HCT116 (cell line): ENCODE measurements around the gene LHPP.

Experiments used
- EZH2 ChIP-seq: fragments of 200-600 bp; sonication (generic); IDR thresholded peaks from 2 replicates; pipeline ENCODE4 v1.6.1; 2017; ENCODE audit warnings: antibody characterized with exemption, mixed run types
- FOSL1 ChIP-seq: IDR thresholded peaks from 2 replicates; pipeline ENCODE4 v1.6.1; 2012; ENCODE audit warnings: low read depth
- JUND ChIP-seq: IDR thresholded peaks from 2 replicates; pipeline ENCODE4 v1.6.1; 2012
- POLR2A ChIP-seq: IDR thresholded peaks from 2 replicates; pipeline ENCODE4 v1.7.0; 2011; ENCODE audit warnings: borderline replicate concordance; ENCODE audit not compliant: insufficient read depth, insufficient read length; ENCODE audit errors: extremely low read depth
- POLR2AphosphoS5 ChIP-seq: IDR thresholded peaks from 2 replicates; pipeline ENCODE4 v1.6.1; 2011; ENCODE audit warnings: mild to moderate bottlenecking, low read depth, low read length, moderate library complexity
- YY1 ChIP-seq: IDR thresholded peaks from 2 replicates; pipeline ENCODE4 v1.6.1; 2011; ENCODE audit warnings: low read length, low read depth, moderate library complexity, mild to moderate bottlenecking; ENCODE audit not compliant: insufficient replicate concordance; ENCODE audit errors: extremely low read depth
- TF ChIP-seq, protein P1 (sequence below), 3 experiments: fragments of 200-600 bp in 1 of 3; sonication (generic) in 1 of 3; IDR thresholded peaks in 2 of 3; conservative IDR thresholded peaks in 1 of 3; 2 replicates each; pipeline ENCODE4 v1.5.1; 2012 to 2017; ENCODE audit warnings: low read depth in 2 of 3, low read length in 2 of 3, antibody characterized with exemption in 1 of 3, borderline replicate concordance in 1 of 3, control low read depth in 1 of 3, mild to moderate bottlenecking in 1 of 3, mixed read lengths in 1 of 3, mixed run types in 1 of 3, moderate library complexity in 1 of 3; ENCODE audit not compliant: insufficient read depth in 1 of 3
- TF ChIP-seq, protein P2 (sequence below): IDR thresholded peaks from 2 replicates; pipeline ENCODE4 v1.6.1; 2012; ENCODE audit warnings: low read depth
- TF ChIP-seq, protein P3 (sequence below): IDR thresholded peaks from 2 replicates; pipeline ENCODE4 v1.6.1; 2012

DNA sequence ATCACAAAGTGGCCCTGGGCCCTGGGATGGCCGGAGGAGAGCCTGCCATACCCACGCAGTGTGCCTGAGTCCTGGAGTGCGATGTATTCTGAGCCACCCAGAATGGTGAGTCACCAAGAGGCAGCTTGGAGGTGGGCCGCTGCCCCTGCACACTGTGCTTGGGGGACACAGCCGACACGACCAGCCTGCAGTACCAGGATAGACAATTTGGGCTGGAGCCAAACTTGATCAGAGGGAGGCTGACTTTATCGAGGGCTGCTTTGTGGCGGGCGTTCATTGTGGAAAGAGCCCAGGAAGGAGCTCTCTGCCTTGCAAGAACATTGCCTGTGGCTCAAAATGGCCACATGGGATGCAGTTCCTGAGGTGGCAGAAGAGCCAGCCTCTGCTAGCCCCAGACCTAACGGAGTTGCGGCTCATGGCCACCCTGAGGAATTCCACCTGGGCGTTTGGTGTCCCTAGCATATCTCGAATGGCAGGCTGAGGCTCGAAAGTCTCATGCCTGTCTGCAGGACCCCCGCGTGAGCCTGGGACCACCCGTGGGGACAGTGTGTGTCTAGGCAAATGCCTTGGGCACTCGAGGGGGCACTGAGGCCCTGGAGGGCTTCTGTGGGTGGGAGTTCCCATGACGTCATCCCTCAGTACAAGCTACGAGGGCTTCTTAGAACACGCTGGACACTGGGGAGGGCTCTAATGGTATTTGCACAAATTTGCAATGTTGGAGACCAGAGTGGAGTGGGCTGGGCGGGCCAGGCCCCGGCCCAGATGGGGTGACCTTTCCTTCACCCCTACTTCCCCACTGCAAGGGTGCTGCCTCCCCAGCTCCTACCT is 79.7 kb downstream of the LHPP start:
- TF ChIP-seq YY1 (no peak), POLR2A (no peak), EZH2 (no peak), FOSL1 (no peak), POLR2AphosphoS5 (no peak), JUND (no peak)
- TF ChIP-seq, protein P1, sequence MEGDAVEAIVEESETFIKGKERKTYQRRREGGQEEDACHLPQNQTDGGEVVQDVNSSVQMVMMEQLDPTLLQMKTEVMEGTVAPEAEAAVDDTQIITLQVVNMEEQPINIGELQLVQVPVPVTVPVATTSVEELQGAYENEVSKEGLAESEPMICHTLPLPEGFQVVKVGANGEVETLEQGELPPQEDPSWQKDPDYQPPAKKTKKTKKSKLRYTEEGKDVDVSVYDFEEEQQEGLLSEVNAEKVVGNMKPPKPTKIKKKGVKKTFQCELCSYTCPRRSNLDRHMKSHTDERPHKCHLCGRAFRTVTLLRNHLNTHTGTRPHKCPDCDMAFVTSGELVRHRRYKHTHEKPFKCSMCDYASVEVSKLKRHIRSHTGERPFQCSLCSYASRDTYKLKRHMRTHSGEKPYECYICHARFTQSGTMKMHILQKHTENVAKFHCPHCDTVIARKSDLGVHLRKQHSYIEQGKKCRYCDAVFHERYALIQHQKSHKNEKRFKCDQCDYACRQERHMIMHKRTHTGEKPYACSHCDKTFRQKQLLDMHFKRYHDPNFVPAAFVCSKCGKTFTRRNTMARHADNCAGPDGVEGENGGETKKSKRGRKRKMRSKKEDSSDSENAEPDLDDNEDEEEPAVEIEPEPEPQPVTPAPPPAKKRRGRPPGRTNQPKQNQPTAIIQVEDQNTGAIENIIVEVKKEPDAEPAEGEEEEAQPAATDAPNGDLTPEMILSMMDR (IDR thresholded peaks at IDR 0.05 in 2 of 3, conservative IDR thresholded peaks at IDR 0.05 in 1 of 3; ENCODE audit: borderline replicate concordance in 1 of 3, insufficient read depth in 1 of 3, low read depth in 2 of 3, low read length in 2 of 3): no peak
- TF ChIP-seq, protein P2, sequence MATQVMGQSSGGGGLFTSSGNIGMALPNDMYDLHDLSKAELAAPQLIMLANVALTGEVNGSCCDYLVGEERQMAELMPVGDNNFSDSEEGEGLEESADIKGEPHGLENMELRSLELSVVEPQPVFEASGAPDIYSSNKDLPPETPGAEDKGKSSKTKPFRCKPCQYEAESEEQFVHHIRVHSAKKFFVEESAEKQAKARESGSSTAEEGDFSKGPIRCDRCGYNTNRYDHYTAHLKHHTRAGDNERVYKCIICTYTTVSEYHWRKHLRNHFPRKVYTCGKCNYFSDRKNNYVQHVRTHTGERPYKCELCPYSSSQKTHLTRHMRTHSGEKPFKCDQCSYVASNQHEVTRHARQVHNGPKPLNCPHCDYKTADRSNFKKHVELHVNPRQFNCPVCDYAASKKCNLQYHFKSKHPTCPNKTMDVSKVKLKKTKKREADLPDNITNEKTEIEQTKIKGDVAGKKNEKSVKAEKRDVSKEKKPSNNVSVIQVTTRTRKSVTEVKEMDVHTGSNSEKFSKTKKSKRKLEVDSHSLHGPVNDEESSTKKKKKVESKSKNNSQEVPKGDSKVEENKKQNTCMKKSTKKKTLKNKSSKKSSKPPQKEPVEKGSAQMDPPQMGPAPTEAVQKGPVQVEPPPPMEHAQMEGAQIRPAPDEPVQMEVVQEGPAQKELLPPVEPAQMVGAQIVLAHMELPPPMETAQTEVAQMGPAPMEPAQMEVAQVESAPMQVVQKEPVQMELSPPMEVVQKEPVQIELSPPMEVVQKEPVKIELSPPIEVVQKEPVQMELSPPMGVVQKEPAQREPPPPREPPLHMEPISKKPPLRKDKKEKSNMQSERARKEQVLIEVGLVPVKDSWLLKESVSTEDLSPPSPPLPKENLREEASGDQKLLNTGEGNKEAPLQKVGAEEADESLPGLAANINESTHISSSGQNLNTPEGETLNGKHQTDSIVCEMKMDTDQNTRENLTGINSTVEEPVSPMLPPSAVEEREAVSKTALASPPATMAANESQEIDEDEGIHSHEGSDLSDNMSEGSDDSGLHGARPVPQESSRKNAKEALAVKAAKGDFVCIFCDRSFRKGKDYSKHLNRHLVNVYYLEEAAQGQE: no peak
- TF ChIP-seq, protein P3, sequence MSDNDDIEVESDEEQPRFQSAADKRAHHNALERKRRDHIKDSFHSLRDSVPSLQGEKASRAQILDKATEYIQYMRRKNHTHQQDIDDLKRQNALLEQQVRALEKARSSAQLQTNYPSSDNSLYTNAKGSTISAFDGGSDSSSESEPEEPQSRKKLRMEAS: no peak
